Spleen (tissue), 11 donors: ENCODE data around the gene PCSK1N. TPM values are rescaled to one million over a fixed set of nuclear protein-coding genes. Genes with fewer than 3 reads are reported as not detected.

Experiments
- DNase-seq: peaks from one replicate; pipeline ENCODE4 v3.0.0-alpha.2; 2020
- H3K27ac ChIP-seq, 8 donors: fragments of 200-600 bp; sonication (generic) in 7 of 8; 1 replicate in 4 of 8; 2 replicates in 4 of 8; pipeline versions ENCODE4 v1.5.0 to v1.8.0; 2016 to 2021; ENCODE audit warnings: inconsistent platforms in 4 of 8, mild to moderate bottlenecking in 4 of 8, moderate library complexity in 1 of 8
- H3K27me3 ChIP-seq, 7 donors: fragments of 200-600 bp; sonication (generic) in 6 of 7; replicated peaks in 1 of 7; 1 replicate in 4 of 7; 2 replicates in 3 of 7; pipeline versions ENCODE4 v1.5.0 to v1.8.0; 2016 to 2021; ENCODE audit warnings: inconsistent platforms in 3 of 7, mild to moderate bottlenecking in 1 of 7
- H3K36me3 ChIP-seq, 6 donors: fragments of 200-600 bp; sonication (generic) in 5 of 6; 1 replicate in 4 of 6; 2 replicates in 2 of 6; pipeline versions ENCODE4 v1.5.0 to v1.8.0; 2016 to 2021; ENCODE audit warnings: inconsistent platforms in 2 of 6
- H3K4me1 ChIP-seq, 6 donors: fragments of 200-600 bp; sonication (generic) in 5 of 6; 1 replicate in 3 of 6; 2 replicates in 3 of 6; pipeline versions ENCODE4 v1.5.0 to v1.8.0; 2016 to 2021; ENCODE audit warnings: inconsistent platforms in 3 of 6
- H3K4me3 ChIP-seq, 8 donors: fragments of 200-600 bp; sonication (generic) in 7 of 8; 1 replicate in 4 of 8; 2 replicates in 4 of 8; pipeline versions ENCODE4 v1.5.0 to v1.8.0; 2016 to 2021; ENCODE audit warnings: inconsistent platforms in 4 of 8, mild to moderate bottlenecking in 4 of 8, moderate library complexity in 2 of 8
- H3K9me3 ChIP-seq, 8 donors: fragments of 200-600 bp; sonication (generic) in 7 of 8; 1 replicate in 4 of 8; 2 replicates in 4 of 8; pipeline versions ENCODE4 v1.5.0 to v1.8.0; 2016 to 2021; ENCODE audit warnings: inconsistent platforms in 4 of 8
- CTCF ChIP-seq, 11 experiments: fragments of 200-600 bp in 7 of 11; fragments of 450-650 bp in 4 of 11; sonication (generic) in 4 of 11; IDR thresholded peaks in 8 of 11; conservative IDR thresholded peaks in 3 of 11; 1 replicate in 7 of 11; 2 replicates in 4 of 11; pipeline versions ENCODE4 v1.4.0 to v1.8.0; 2016 to 2021; ENCODE audit warnings: antibody characterized with exemption in 11 of 11, inconsistent platforms in 4 of 11, mild to moderate bottlenecking in 1 of 11
- POLR2A ChIP-seq, 3 donors: fragments of 450-650 bp; IDR thresholded peaks; one replicate each; pipeline ENCODE4 v1.5.1; 2017; ENCODE audit warnings: antibody characterized with exemption in 3 of 3, mild to moderate bottlenecking in 1 of 3
- POLR2AphosphoS5 ChIP-seq, 3 donors: sonication (generic); formaldehyde crosslinking; IDR thresholded peaks; one replicate each; pipeline ENCODE4 v1.5.1; 2017; ENCODE audit warnings: antibody characterized with exemption in 3 of 3
- WGBS, 5 donors: extraction: QIAGEN DNeasy Blood & Tissue Kit in 3 of 5; methylation state at CpG; one replicate each; pipeline versions ENCODE4 v1.1.5 to v1.1.7; 2013 to 2018; 5-methylcytosine and 5-hydroxymethylcytosine counted together
- intact Hi-C: fragments of 100-400 bp; cut with DNase I; formaldehyde crosslinking; loops from one replicate; pipeline ENCODE4 v1.15.0; 2023; ENCODE audit warnings: low total_unique reads
- polyA plus RNA-seq, 3 donors: library from polyadenylated mRNA; stranded (reverse); fragments of 200-250 nt; gene quantifications; one replicate each; pipeline ENCODE4 v1.2.1, GENCODE V29; 2013
- total RNA-seq, 7 donors: library from RNA; depleted of rRNA in 3 of 7; stranded (reverse); fragments of >200 nt in 3 of 7; fragmentation: NEBNext Ultra II Directional in 4 of 7; extraction: Animal tissue kit (Norgen Biotek cat#: 25700) in 4 of 7; gene quantifications; one replicate each; pipeline versions ENCODE4 v1.1.0 to v1.2.1, GENCODE V29; 2016 to 2021
- donor health status: healthy with polysubstance abuse.
- donor health status: DM: no; HTN: no; CAD: no; lungs with moderate emphysema.
- donor health status: DM: no; HTN: no; CAD: no.
- donor health status: Bipolar disorder and iron deficiency.
- donor health status: healthy.
- donor health status: DM: no; HTN: no; CAD: no.
- donor health status: DM: yes; HTN: yes; CAD: no.

PCSK1N gene
- total and polyA plus RNA-seq, 10 donors: 0.10 to 0.74 (median 0.42) TPM; not detected in 4

DNA sequence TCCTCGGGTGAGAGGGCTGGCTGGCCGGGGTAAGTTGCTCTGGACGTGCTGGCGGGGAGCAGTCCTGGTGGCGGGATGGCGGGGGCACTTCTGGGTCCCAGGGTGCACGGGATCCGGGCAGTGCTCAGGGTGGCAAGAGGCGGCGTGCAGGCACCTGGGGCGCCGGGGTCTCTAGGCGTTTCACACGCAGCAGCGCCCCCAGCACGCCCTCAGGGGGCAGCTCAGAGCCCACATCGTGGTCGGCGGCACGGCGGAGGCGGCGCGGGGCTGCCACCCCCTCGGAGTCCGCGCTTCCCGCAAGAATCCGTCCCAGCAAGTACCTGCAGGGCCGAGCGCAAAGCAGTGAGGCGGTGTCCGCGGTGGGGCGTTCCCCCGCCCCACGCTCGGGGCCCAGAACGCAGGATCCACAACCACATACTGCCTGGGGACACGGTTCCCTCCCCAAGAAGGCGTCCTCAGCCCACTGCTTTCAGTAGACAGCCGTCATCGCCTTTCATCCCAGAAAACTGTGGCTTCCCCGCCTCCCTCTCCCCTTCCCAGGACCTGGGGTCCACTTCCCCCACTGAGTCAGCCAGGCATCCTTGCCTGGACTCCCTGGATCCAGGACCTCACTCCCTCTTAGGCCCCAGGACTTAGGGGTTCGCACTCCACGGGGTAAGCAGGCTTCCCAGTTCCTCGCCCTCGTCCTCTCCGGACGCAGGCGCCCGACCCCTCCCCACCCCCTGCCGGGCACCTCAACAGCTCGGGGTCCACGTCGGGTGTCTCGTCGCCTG lies 4.1 kb downstream of the PCSK1N start:
- TF ChIP-seq POLR2AphosphoS5 (IDR thresholded peaks at IDR 0.05) (no peak), CTCF (IDR thresholded peaks at IDR 0.05 in 8 of 11, conservative IDR thresholded peaks at IDR 0.05 in 3 of 11) (no peak), POLR2A (IDR thresholded peaks at IDR 0.05) (no peak)
- H3K27me3 ChIP-seq: peaks cover 0 to 95% (median 49%) of the 10 kb centered on the region in 7 donors
- no peaks in the 10 kb centered on the region for H3K36me3 ChIP-seq
- H3K9me3 ChIP-seq: no peaks in the 10 kb centered on the region
- H3K27ac ChIP-seq: no peak overlapping the region
- WGBS, 5 donors: 0 to 46% (median 17%) methylated on average over 2 to 58 of the region's 58 CpGs
- intact Hi-C loops: no loop called here
- H3K4me3 ChIP-seq: peak overlapping the region in 1 of 8 donors; percentile 37
- H3K4me1 ChIP-seq: peaks cover 0 to 33% (median 16%) of the 10 kb centered on the region in 6 donors
- no peak for DNase-seq

DNA sequence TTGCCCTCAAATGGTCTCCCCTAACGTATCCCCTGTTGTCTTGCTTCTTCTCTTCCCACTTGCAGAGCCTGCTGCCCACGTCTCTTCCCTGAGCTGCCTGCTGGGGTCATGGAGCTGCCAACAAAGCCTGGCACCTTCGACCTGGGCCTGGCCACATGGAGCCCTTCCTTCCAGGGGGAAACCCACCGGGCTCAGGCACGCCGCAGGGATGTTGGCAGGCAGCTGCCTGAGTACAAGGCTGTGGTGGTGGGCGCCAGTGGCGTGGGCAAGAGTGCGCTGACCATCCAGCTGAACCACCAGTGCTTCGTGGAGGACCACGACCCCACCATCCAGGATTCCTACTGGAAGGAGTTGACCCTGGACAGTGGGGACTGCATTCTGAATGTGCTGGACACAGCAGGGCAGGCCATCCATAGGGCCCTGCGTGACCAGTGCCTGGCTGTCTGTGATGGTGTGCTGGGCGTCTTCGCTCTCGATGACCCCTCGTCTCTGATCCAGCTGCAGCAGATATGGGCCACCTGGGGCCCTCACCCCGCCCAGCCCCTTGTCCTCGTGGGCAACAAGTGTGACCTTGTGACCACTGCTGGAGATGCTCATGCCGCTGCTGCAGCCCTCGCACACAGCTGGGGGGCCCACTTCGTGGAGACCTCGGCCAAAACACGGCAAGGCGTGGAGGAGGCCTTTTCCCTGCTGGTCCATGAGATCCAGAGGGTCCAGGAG lies 6.2 kb downstream of the PCSK1N start:
- intact Hi-C loops: no loop called here
- DNase-seq: no peak
- WGBS, 5 donors: 80 to 93% (median 90%) methylated on average over 14 to 24 of the region's 24 CpGs

GRCh38 chrX:48827654-48827968 lies 7.8 kb downstream of the PCSK1N start:
- no peak overlapping the region for H3K27ac ChIP-seq
- 29 to 63% (median 58%) methylated on average over 4 of the region's 4 CpGs for WGBS, 5 donors
- TF ChIP-seq POLR2A (IDR thresholded peaks at IDR 0.05) (no peak), CTCF (IDR thresholded peaks at IDR 0.05 in 8 of 11, conservative IDR thresholded peaks at IDR 0.05 in 3 of 11) (no peak), POLR2AphosphoS5 (IDR thresholded peaks at IDR 0.05) (no peak)
- no peak for DNase-seq
- intact Hi-C loops: no loop called here
- peaks cover 0 to 81% (median 36%) of the 10 kb centered on the region in 7 donors for H3K27me3 ChIP-seq
- H3K36me3 ChIP-seq: peaks cover 0 to 35% (median 4%) of the 10 kb centered on the region in 6 donors
- peak overlapping the region in 1 of 8 donors; percentile 49 for H3K4me3 ChIP-seq
- peaks cover 0 to 8% (median 0%) of the 10 kb centered on the region in 8 donors for H3K9me3 ChIP-seq
- H3K4me1 ChIP-seq: peaks cover 0 to 22% (median 12%) of the 10 kb centered on the region in 6 donors

More for the DNA sequence above, 6.2 kb downstream of the PCSK1N start:
- TF ChIP-seq POLR2AphosphoS5 (IDR thresholded peaks at IDR 0.05): no peak
- no peak for TF ChIP-seq CTCF (IDR thresholded peaks at IDR 0.05 in 8 of 11, conservative IDR thresholded peaks at IDR 0.05 in 3 of 11)
- TF ChIP-seq POLR2A (IDR thresholded peaks at IDR 0.05): no peak
- peaks cover 0 to 19% (median 2%) of the 10 kb centered on the region in 6 donors for H3K36me3 ChIP-seq
- peaks cover 0 to 8% (median 0%) of the 10 kb centered on the region in 8 donors for H3K9me3 ChIP-seq
- H3K27me3 ChIP-seq: peaks cover 0 to 87% (median 39%) of the 10 kb centered on the region in 7 donors
- H3K4me3 ChIP-seq: no peak overlapping the region
- H3K27ac ChIP-seq: no peak overlapping the region
- H3K4me1 ChIP-seq: peaks cover 0 to 27% (median 12%) of the 10 kb centered on the region in 6 donors
